ENCODE results near the gene GPC5.

GPC5 gene

GRCh38 chr13:92626274-92626673 is 1227.9 kb downstream of the GPC5 start:
- no peak for DNase-seq
- ATAC-seq, result no peak
- Mint-ChIP-seq H3K27ac (no peak overlapping the region), H3K4me1 (no peaks in the 10 kb centered on the region), H3K27me3 (no peaks in the 10 kb centered on the region), H3K4me3 (no peak overlapping the region), H3K9me3 (peaks cover 5 to 6% of the 10 kb centered on the region in 2 donors)

GRCh38 chr13:92640936-92641335 is 1242.5 kb downstream of the GPC5 start:
- H3K9me3 Mint-ChIP-seq, result peaks cover 0 to 8% of the 10 kb centered on the region in 2 donors
- no peak for ATAC-seq

GRCh38 chr13:92649140-92649813 is 1250.9 kb downstream of the GPC5 start:
- Mint-ChIP-seq H3K4me3 (no peak overlapping the region), H3K27me3 (no peaks in the 10 kb centered on the region), H3K9me3 (no peaks in the 10 kb centered on the region), H3K27ac (no peak overlapping the region), H3K4me1 (no peaks in the 10 kb centered on the region)
- ATAC-seq, result no peak
- DNase-seq, result no peak

More at GRCh38 chr13:92640936-92641335, 1242.5 kb downstream of the GPC5 start:
- DNase-seq, result no peak
- Mint-ChIP-seq H3K27ac (no peak overlapping the region), H3K27me3 (no peaks in the 10 kb centered on the region), H3K4me1 (no peaks in the 10 kb centered on the region), H3K4me3 (no peak overlapping the region)

- H3K4me1 Mint-ChIP-seq, result no peaks in the 10 kb centered on the region
- H3K27me3 Mint-ChIP-seq, result no peaks in the 10 kb centered on the region
- DNase-seq, result no peak
- no peak overlapping the region for H3K27ac Mint-ChIP-seq
- no peak overlapping the region for H3K4me3 Mint-ChIP-seq
- peaks cover 0 to 8% of the 10 kb centered on the region in 2 donors for H3K9me3 Mint-ChIP-seq
- ATAC-seq, result no peak
These were observed 1257.7 kb downstream of the GPC5 start for GRCh38 chr13:92656103-92656502.

- Mint-ChIP-seq H3K4me1 (no peaks in the 10 kb centered on the region), H3K27me3 (no peaks in the 10 kb centered on the region), H3K4me3 (no peak overlapping the region), H3K27ac (no peak overlapping the region), H3K9me3 (peaks cover under 1 to 8% of the 10 kb centered on the region in 2 donors)
- no peak for DNase-seq
- ATAC-seq, result no peak
These were observed 1258.2 kb downstream of the GPC5 start for GRCh38 chr13:92656648-92657047.

- Mint-ChIP-seq H3K4me3 (no peak overlapping the region), H3K4me1 (no peaks in the 10 kb centered on the region)
- ATAC-seq, result no peak
These were observed 1259.1 kb downstream of the GPC5 start for GRCh38 chr13:92657565-92657964.

GRCh38 chr13:92658293-92658692 is 1259.9 kb downstream of the GPC5 start:
- no peak overlapping the region for H3K27ac Mint-ChIP-seq
- no peaks in the 10 kb centered on the region for H3K4me1 Mint-ChIP-seq
- peaks cover 7 to 17% of the 10 kb centered on the region in 2 donors for H3K9me3 Mint-ChIP-seq
- H3K4me3 Mint-ChIP-seq, result no peak overlapping the region
- no peak for DNase-seq
- no peak for ATAC-seq
- H3K27me3 Mint-ChIP-seq, result no peaks in the 10 kb centered on the region

More at GRCh38 chr13:92657565-92657964, 1259.1 kb downstream of the GPC5 start:
- Mint-ChIP-seq H3K27me3 (no peaks in the 10 kb centered on the region), H3K9me3 (peaks cover 7 to 14% of the 10 kb centered on the region in 2 donors), H3K27ac (no peak overlapping the region)
- no peak for DNase-seq

- ATAC-seq (no peak), DNase-seq (no peak)
- Mint-ChIP-seq H3K27ac (no peak overlapping the region), H3K4me1 (no peaks in the 10 kb centered on the region), H3K9me3 (peaks cover 7 to 9% of the 10 kb centered on the region in 2 donors), H3K27me3 (no peaks in the 10 kb centered on the region), H3K4me3 (no peak overlapping the region)
These were observed 1263.0 kb downstream of the GPC5 start for GRCh38 chr13:92661406-92661805.

GRCh38 chr13:92668157-92668556 is 1269.7 kb downstream of the GPC5 start:
- ATAC-seq (no peak), DNase-seq (no peak)
- Mint-ChIP-seq H3K27ac (no peak overlapping the region), H3K9me3 (peaks cover 0 to 20% of the 10 kb centered on the region in 2 donors), H3K4me1 (no peaks in the 10 kb centered on the region), H3K27me3 (no peaks in the 10 kb centered on the region), H3K4me3 (no peak overlapping the region)

- H3K27ac Mint-ChIP-seq, result no peak overlapping the region
- H3K27me3 Mint-ChIP-seq, result no peaks in the 10 kb centered on the region
- no peak for DNase-seq
- ATAC-seq, result no peak
- H3K9me3 Mint-ChIP-seq, result peaks cover 0 to 20% of the 10 kb centered on the region in 2 donors
- no peak overlapping the region for H3K4me3 Mint-ChIP-seq
- no peaks in the 10 kb centered on the region for H3K4me1 Mint-ChIP-seq
These were observed 1271.7 kb downstream of the GPC5 start for GRCh38 chr13:92670096-92670495.

- Mint-ChIP-seq H3K9me3 (peaks cover 0 to 20% of the 10 kb centered on the region in 2 donors), H3K27me3 (no peaks in the 10 kb centered on the region), H3K27ac (no peak overlapping the region), H3K4me3 (no peak overlapping the region), H3K4me1 (no peaks in the 10 kb centered on the region)
- no peak for DNase-seq
- no peak for ATAC-seq
These were observed 1273.4 kb downstream of the GPC5 start for GRCh38 chr13:92671821-92672220.

GRCh38 chr13:92676246-92676645 is 1277.8 kb downstream of the GPC5 start:
- Mint-ChIP-seq H3K27me3 (no peaks in the 10 kb centered on the region), H3K27ac (no peak overlapping the region), H3K4me1 (no peaks in the 10 kb centered on the region), H3K4me3 (no peak overlapping the region), H3K9me3 (peaks cover 9 to 20% of the 10 kb centered on the region in 2 donors)
- no peak for DNase-seq
- ATAC-seq, result no peak

- Mint-ChIP-seq H3K27ac (no peak overlapping the region), H3K4me1 (no peaks in the 10 kb centered on the region), H3K27me3 (no peaks in the 10 kb centered on the region), H3K9me3 (peaks cover 14 to 21% of the 10 kb centered on the region in 2 donors), H3K4me3 (no peak overlapping the region)
- DNase-seq (no peak), ATAC-seq (no peak)
These were observed 1279.2 kb downstream of the GPC5 start for GRCh38 chr13:92677571-92677970.

GRCh38 chr13:92679602-92680001 is 1281.2 kb downstream of the GPC5 start:
- H3K9me3 Mint-ChIP-seq, result peaks cover 14 to 28% of the 10 kb centered on the region in 2 donors
- no peak overlapping the region for H3K4me3 Mint-ChIP-seq
- H3K27ac Mint-ChIP-seq, result no peak overlapping the region
- H3K4me1 Mint-ChIP-seq, result no peaks in the 10 kb centered on the region
- no peaks in the 10 kb centered on the region for H3K27me3 Mint-ChIP-seq
- DNase-seq (no peak), ATAC-seq (no peak)

GRCh38 chr13:92681239-92681638 is 1282.8 kb downstream of the GPC5 start:
- no peaks in the 10 kb centered on the region for H3K27me3 Mint-ChIP-seq
- H3K4me1 Mint-ChIP-seq, result no peaks in the 10 kb centered on the region
- ATAC-seq (no peak), DNase-seq (no peak)
- no peak overlapping the region for H3K4me3 Mint-ChIP-seq
- peaks cover 19 to 28% of the 10 kb centered on the region in 2 donors for H3K9me3 Mint-ChIP-seq
- H3K27ac Mint-ChIP-seq, result no peak overlapping the region

- H3K27me3 Mint-ChIP-seq, result no peaks in the 10 kb centered on the region
- H3K27ac Mint-ChIP-seq, result no peak overlapping the region
- H3K4me1 Mint-ChIP-seq, result no peaks in the 10 kb centered on the region
- peaks cover 19 to 28% of the 10 kb centered on the region in 2 donors for H3K9me3 Mint-ChIP-seq
- DNase-seq (no peak), ATAC-seq (no peak)
- H3K4me3 Mint-ChIP-seq, result no peak overlapping the region
These were observed 1284.6 kb downstream of the GPC5 start for GRCh38 chr13:92682832-92683517.

All from stimulated activated naive CD8-positive, alpha-beta T cell treated with anti-CD3 and anti-CD28 coated beads, Interleukin-15, amount 100 ng/mL, for 72 hours (primary cell).